Right lobe of liver (tissue), 4 donors: ENCODE data around the gene TEKT4.

Experiments
- POLR2A ChIP-seq: fragments of 450-650 bp; IDR thresholded peaks from one replicate; pipeline ENCODE4 v1.6.1; 2017; ENCODE audit warnings: antibody characterized with exemption, mild to moderate bottlenecking
- TF ChIP-seq, protein P1 (sequence below), 4 donors: fragments of 200-600 bp in 3 of 4; fragments of 450-650 bp in 1 of 4; IDR thresholded peaks; one replicate each; pipeline versions ENCODE4 v1.5.1 to v1.8.0; 2016 to 2022; ENCODE audit warnings: antibody characterized with exemption in 4 of 4, mild to moderate bottlenecking in 2 of 4
- donor health status: DM: no; HTN: no; CAD: no.
- donor health status: DM: no; HTN: no; CAD: no.
- donor health status: DM: no; HTN: yes; CAD: no.

DNA sequence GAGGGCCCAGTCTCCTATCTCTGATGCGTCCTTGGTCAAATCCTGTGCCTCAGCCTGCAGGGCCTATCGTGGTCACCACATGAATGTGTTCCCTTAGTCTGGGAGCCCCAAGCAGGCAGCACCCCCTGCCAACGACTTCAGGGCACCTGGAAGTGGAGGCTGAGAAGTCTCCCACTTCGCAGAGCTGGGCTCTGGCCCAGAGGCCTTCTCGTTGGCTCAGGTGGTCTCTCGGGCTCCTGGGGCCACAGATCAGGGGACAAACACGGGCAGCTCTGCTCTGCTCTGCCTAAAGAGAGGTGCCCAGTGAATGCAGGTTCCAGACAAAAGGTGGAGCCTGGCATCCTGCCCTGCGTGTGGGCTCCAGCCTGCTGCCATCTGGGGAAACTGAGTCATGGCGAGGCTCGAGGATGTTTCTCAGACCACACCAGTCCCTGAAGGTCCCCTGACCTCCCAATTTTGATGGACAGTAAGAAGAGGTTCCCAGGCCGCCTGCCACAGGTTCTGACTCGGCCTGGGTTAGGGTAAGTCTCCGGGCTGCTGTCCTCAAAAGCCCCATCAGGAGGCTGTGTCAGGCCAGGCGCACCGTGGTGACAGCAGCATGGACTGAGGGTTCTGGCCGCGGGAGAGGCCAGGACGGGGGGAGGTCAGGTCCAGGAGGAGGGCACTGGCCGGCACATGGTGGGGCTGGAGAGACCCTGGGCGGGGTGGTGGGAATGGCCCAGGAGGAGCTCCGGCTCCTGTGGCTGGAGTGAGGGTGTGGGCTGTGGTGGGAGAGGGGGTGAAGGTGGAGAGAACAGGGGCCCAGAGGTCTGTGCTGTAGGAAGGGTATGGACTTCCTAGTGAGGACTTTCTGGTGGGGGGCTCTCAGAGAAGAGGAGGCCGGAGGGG lies 1.4 kb upstream of the TEKT4 start:
- TF ChIP-seq, protein P1, sequence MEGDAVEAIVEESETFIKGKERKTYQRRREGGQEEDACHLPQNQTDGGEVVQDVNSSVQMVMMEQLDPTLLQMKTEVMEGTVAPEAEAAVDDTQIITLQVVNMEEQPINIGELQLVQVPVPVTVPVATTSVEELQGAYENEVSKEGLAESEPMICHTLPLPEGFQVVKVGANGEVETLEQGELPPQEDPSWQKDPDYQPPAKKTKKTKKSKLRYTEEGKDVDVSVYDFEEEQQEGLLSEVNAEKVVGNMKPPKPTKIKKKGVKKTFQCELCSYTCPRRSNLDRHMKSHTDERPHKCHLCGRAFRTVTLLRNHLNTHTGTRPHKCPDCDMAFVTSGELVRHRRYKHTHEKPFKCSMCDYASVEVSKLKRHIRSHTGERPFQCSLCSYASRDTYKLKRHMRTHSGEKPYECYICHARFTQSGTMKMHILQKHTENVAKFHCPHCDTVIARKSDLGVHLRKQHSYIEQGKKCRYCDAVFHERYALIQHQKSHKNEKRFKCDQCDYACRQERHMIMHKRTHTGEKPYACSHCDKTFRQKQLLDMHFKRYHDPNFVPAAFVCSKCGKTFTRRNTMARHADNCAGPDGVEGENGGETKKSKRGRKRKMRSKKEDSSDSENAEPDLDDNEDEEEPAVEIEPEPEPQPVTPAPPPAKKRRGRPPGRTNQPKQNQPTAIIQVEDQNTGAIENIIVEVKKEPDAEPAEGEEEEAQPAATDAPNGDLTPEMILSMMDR (IDR thresholded peaks at IDR 0.05), result no peak
- no peak for TF ChIP-seq POLR2A
